A673 (cell line): ENCODE data around the gene PADI4.

Source experiments
- EZH2 ChIP-seq: fragments of 200-600 bp; sonication (generic); IDR thresholded peaks from 2 replicates; pipeline ENCODE4 v1.6.1; 2017; ENCODE audit warnings: borderline replicate concordance, low read depth, mild to moderate bottlenecking, mixed read lengths, antibody characterized with exemption, low read length; ENCODE audit not compliant: poor library complexity, severe bottlenecking
- TF ChIP-seq, protein P1 (sequence below): fragments of 300-800, 200-600 bp; sonication (generic); conservative IDR thresholded peaks from 2 replicates; pipeline ENCODE4 v1.5.1; 2017; ENCODE audit warnings: low read depth, mild to moderate bottlenecking, antibody characterized with exemption, low read length, moderate library complexity, mixed read lengths

DNA sequence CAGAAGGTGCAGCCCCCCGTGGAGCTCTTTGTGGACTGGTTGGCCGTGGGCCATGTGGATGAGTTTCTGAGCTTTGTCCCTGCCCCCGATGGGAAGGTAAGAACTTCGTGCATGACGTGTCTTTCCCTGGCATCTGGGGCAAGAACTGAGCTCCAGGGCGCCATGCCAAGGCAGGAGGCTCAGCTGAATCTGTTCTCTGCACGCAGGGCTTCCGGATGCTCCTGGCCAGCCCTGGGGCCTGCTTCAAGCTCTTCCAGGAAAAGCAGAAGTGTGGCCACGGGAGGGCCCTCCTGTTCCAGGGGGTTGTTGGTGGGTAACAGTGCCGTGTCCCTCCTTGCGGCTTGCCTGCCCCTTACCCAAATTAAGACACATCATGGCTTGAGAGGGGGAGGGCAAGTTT, 31.4 kb upstream of the PADI4 start:
- TF ChIP-seq, protein P1, sequence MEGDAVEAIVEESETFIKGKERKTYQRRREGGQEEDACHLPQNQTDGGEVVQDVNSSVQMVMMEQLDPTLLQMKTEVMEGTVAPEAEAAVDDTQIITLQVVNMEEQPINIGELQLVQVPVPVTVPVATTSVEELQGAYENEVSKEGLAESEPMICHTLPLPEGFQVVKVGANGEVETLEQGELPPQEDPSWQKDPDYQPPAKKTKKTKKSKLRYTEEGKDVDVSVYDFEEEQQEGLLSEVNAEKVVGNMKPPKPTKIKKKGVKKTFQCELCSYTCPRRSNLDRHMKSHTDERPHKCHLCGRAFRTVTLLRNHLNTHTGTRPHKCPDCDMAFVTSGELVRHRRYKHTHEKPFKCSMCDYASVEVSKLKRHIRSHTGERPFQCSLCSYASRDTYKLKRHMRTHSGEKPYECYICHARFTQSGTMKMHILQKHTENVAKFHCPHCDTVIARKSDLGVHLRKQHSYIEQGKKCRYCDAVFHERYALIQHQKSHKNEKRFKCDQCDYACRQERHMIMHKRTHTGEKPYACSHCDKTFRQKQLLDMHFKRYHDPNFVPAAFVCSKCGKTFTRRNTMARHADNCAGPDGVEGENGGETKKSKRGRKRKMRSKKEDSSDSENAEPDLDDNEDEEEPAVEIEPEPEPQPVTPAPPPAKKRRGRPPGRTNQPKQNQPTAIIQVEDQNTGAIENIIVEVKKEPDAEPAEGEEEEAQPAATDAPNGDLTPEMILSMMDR, result no peak
- TF ChIP-seq EZH2, result no peak
